IMR-90 (cell line): ENCODE data around the gene KBTBD12. TPM values are rescaled to one million over a fixed set of nuclear protein-coding genes. Genes with fewer than 3 reads are reported as not detected.
"Not testable (repeated sequence)": the region's sequence is repeated elsewhere in the genome, so short reads cannot be mapped to it uniquely, and the experiment has no call there.

Experiments used
- ATAC-seq: fragments of 200-7000 bp; cut with Tn5 transposase; 2 replicates; pipeline ENCODE4 v1.9.1; 2020; ENCODE audit warnings: low read depth, mild to moderate bottlenecking, moderate library complexity
- BruUV-seq: library from RNA; stranded (reverse); fragments of 400-500 nt; replicated peaks from 2 replicates; lab custom pipeline; 2021; lab: Mats Ljungman, UMichigan
- CTCF ChIA-PET: fragments of 300-600 bp; formaldehyde crosslinking; extraction: SDS; loops from one replicate; lab custom pipeline; 2021; ENCODE audit warnings: antibody characterized with exemption; lab: Yijun Ruan, JAX
- POLR2A ChIA-PET: fragments of 300-600 bp; sonication (Branson Sonifier 250); formaldehyde crosslinking; loops from one replicate; lab custom pipeline; 2022; ENCODE audit warnings: antibody characterized with exemption; ENCODE audit not compliant: unreplicated experiment; lab: Charles Lee
- DNase-seq: peaks from one replicate; pipeline ENCODE4 v3.0.0; 2013
- H2AFZ ChIP-seq: replicated peaks from 2 replicates; pipeline ENCODE3; 2013; ENCODE audit warnings: low read length, mild to moderate bottlenecking; ENCODE audit not compliant: poor library complexity
- H2AK5ac ChIP-seq: 2 replicates; pipeline ENCODE4 v1.6.1; 2013; ENCODE audit warnings: low read depth, low read length, inconsistent platforms
- H2AK9ac ChIP-seq: replicated peaks from 2 replicates; pipeline ENCODE3; 2013; ENCODE audit warnings: mild to moderate bottlenecking, low read depth, low read length, moderate library complexity; ENCODE audit not compliant: poor library complexity
- H2BK120ac ChIP-seq: 2 replicates; pipeline ENCODE4 v1.6.1; 2013; ENCODE audit warnings: low read depth, low read length, inconsistent platforms
- H2BK15ac ChIP-seq: 3 replicates; pipeline ENCODE4 v1.6.1; 2013; ENCODE audit warnings: low read depth, low read length, inconsistent platforms
- H2BK20ac ChIP-seq: 2 replicates; pipeline ENCODE4 v1.6.1; 2013; ENCODE audit warnings: low read depth, mild to moderate bottlenecking, inconsistent platforms, low read length, moderate library complexity
- H2BK5ac ChIP-seq: 2 replicates; pipeline ENCODE4 v1.6.1; 2013; ENCODE audit warnings: mild to moderate bottlenecking, low read depth, low read length, inconsistent platforms; ENCODE audit not compliant: poor library complexity, severe bottlenecking
- H3K14ac ChIP-seq: replicated peaks from 2 replicates; pipeline ENCODE4 v1.6.1; 2013; ENCODE audit warnings: low read depth, low read length, inconsistent platforms
- H3K18ac ChIP-seq: 2 replicates; pipeline ENCODE4 v1.6.1; 2013; ENCODE audit warnings: low read depth, low read length, control low read depth
- H3K23ac ChIP-seq: 2 replicates; pipeline ENCODE4 v1.6.1; 2013; ENCODE audit warnings: low read depth, low read length, inconsistent platforms
- H3K27ac ChIP-seq: 2 replicates; pipeline ENCODE4 v1.5.1; 2013; ENCODE audit warnings: mild to moderate bottlenecking, control low read depth, low read length; ENCODE audit not compliant: insufficient read depth
- H3K27me3 ChIP-seq: 2 replicates; pipeline ENCODE4 v1.6.1; 2013; ENCODE audit warnings: low read length; ENCODE audit not compliant: control insufficient read depth, insufficient read depth
- H3K36me3 ChIP-seq: 2 replicates; pipeline ENCODE4 v1.6.1; 2013; ENCODE audit warnings: low read length, mixed read lengths; ENCODE audit not compliant: control insufficient read depth, insufficient read depth
- H3K4ac ChIP-seq: 2 replicates; pipeline ENCODE4 v1.6.1; 2013; ENCODE audit warnings: low read depth, low read length, inconsistent platforms
- H3K4me1 ChIP-seq: 2 replicates; pipeline ENCODE4 v1.6.1; 2013; ENCODE audit warnings: low read length, mixed read lengths; ENCODE audit not compliant: control insufficient read depth, insufficient read depth
- H3K4me2 ChIP-seq: 2 replicates; pipeline ENCODE4 v1.6.1; 2013; ENCODE audit warnings: low read depth, mild to moderate bottlenecking, control low read depth, low read length, moderate library complexity
- H3K4me3 ChIP-seq: 2 replicates; pipeline ENCODE4 v1.5.1; 2013; ENCODE audit warnings: low read depth, mild to moderate bottlenecking, control low read depth, low read length, moderate library complexity; ENCODE audit not compliant: insufficient read depth
- H3K56ac ChIP-seq: 2 replicates; pipeline ENCODE4 v1.6.1; 2013; ENCODE audit warnings: low read length, inconsistent platforms; ENCODE audit not compliant: insufficient read depth; ENCODE audit errors: extremely low read depth
- H3K79me1 ChIP-seq, 2 experiments: 2 replicates each; pipeline ENCODE4 v1.6.1; 2013; ENCODE audit warnings: low read length in 2 of 2, inconsistent platforms in 1 of 2, low read depth in 1 of 2
- H3K9ac ChIP-seq: 2 replicates; pipeline ENCODE4 v1.6.1; 2013; ENCODE audit warnings: low read depth, low read length, control low read depth
- H3K9me1 ChIP-seq: 2 replicates; pipeline ENCODE4 v1.6.1; 2013; ENCODE audit warnings: low read length, inconsistent platforms; ENCODE audit not compliant: insufficient read depth
- H3K9me3 ChIP-seq: 2 replicates; pipeline ENCODE4 v1.6.1; 2013; ENCODE audit warnings: low read length; ENCODE audit not compliant: control insufficient read depth, insufficient read depth
- H4K20me1 ChIP-seq: 2 replicates; pipeline ENCODE4 v1.6.1; 2013; ENCODE audit warnings: low read length, inconsistent platforms; ENCODE audit not compliant: insufficient read depth
- H4K5ac ChIP-seq: 2 replicates; pipeline ENCODE4 v1.6.1; 2013; ENCODE audit warnings: mild to moderate bottlenecking, low read depth, low read length, control low read depth
- H4K8ac ChIP-seq, 2 experiments: 2 replicates each; pipeline ENCODE4 v1.6.1; 2013; ENCODE audit warnings: low read depth in 2 of 2, low read length in 2 of 2, control low read depth in 1 of 2, inconsistent platforms in 1 of 2
- H4K91ac ChIP-seq: 2 replicates; pipeline ENCODE4 v1.6.1; 2013; ENCODE audit warnings: low read depth, low read length, inconsistent platforms; ENCODE audit not compliant: insufficient read depth
- WGBS, 2 experiments: methylation state at CpG; one replicate each; pipeline versions ENCODE4 v1.1.5 to v1.1.7; 2013; ENCODE audit warnings: missing lambda C conversion rate in 2 of 2; ENCODE audit not compliant: insufficient read length in 1 of 2; ENCODE audit errors: extremely low coverage in 2 of 2; 5-methylcytosine and 5-hydroxymethylcytosine counted together
- dilution Hi-C: fragments of 300-500 bp; cut with HindIII; formaldehyde crosslinking; loops from one replicate; pipeline ENCODE4 v1.14.3; 2018; ENCODE audit warnings: low sequenced_read_pairs; ENCODE audit not compliant: unreplicated experiment
- in situ Hi-C: fragments of 300-500 bp; cut with MboI; formaldehyde crosslinking; loops from 3 replicates; pipeline ENCODE4 v1.14.3; 2019; ENCODE audit warnings: low sequenced_read_pairs, inconsistent platforms, mixed read lengths
- intact Hi-C: fragments of 100-400 bp; cut with micrococcal nuclease; formaldehyde crosslinking; loops from 2 replicates; pipeline ENCODE4 v1.10.0; 2022
- polyA plus RNA-seq, 3 experiments: library from polyadenylated mRNA; depleted of rRNA; stranded (reverse); fragments of >200 nt; gene quantifications; 2 replicates each; pipeline ENCODE4 v1.2.3, GENCODE V29; 2012; ENCODE audit warnings: low replicate concordance in 1 of 3
- total RNA-seq: library from RNA; depleted of rRNA; stranded (reverse); fragments of >200 nt; gene quantifications from 2 replicates; pipeline ENCODE4 v1.2.3, GENCODE V29; 2012

Gene KBTBD12
- total and polyA plus RNA-seq, 2 of the 4 experiments (the other 2 are of a cell fraction): not detected

- dilution Hi-C loops, DNase-seq, H3K4ac ChIP-seq, H3K9ac ChIP-seq, H4K20me1 ChIP-seq, H3K14ac ChIP-seq, POLR2A ChIA-PET, H3K4me2 ChIP-seq, H2BK5ac ChIP-seq, H3K18ac ChIP-seq, ATAC-seq, H2BK20ac ChIP-seq, H3K4me1 ChIP-seq, H3K36me3 ChIP-seq, H4K91ac ChIP-seq, H2BK120ac ChIP-seq, H2AK9ac ChIP-seq, H2AK5ac ChIP-seq, H2AFZ ChIP-seq, H3K4me3 ChIP-seq, H2BK15ac ChIP-seq, H3K56ac ChIP-seq, H3K9me3 ChIP-seq, H3K27ac ChIP-seq, intact Hi-C loops, in situ Hi-C loops, H3K79me1 ChIP-seq, H3K23ac ChIP-seq, CTCF ChIA-PET, BruUV-seq, H3K9me1 ChIP-seq, H4K5ac ChIP-seq, H4K8ac ChIP-seq: not testable (repeated sequence)
- 100% methylated on average over 1 of the region's 5 CpGs; no CpG with 5 or more reads in 1 of the 2 experiments for WGBS, 2 experiments
- peaks cover 35% of the 10 kb centered on the region for H3K27me3 ChIP-seq
Measured at GRCh38 chr3:127874097-127874496, 40.9 kb upstream of the KBTBD12 start.
